Neural crest cell (in vitro differentiated cells): Measurements from ENCODE around the gene TMBIM4. TPM values are rescaled to one million over a fixed set of nuclear protein-coding genes. Genes with fewer than 3 reads are reported as not detected.

Source experiments
- DNase-seq: peaks from one replicate; pipeline ENCODE4 v3.0.0; 2021; ENCODE audit warnings: low read depth, mixed read lengths, low spot score
- H3K27ac Mint-ChIP-seq: one replicate; pipeline ENCODE4 v1.8.0; 2021; ENCODE audit warnings: mild to moderate bottlenecking, mixed read lengths; ENCODE audit not compliant: unreplicated experiment
- H3K27me3 Mint-ChIP-seq: 2 replicates; pipeline ENCODE4 v1.8.0; 2021; ENCODE audit warnings: low read depth, mild to moderate bottlenecking, mixed read lengths
- H3K36me3 Mint-ChIP-seq: 2 replicates; pipeline ENCODE4 v1.8.0; 2021; ENCODE audit warnings: low read depth, mild to moderate bottlenecking, mixed read lengths
- H3K4me1 Mint-ChIP-seq: 2 replicates; pipeline ENCODE4 v1.8.0; 2021; ENCODE audit warnings: mixed read lengths
- H3K4me3 Mint-ChIP-seq: one replicate; pipeline ENCODE4 v1.8.0; 2021; ENCODE audit warnings: mild to moderate bottlenecking, mixed read lengths
- H3K9me3 Mint-ChIP-seq: 2 replicates; pipeline ENCODE4 v1.8.0; 2021; ENCODE audit warnings: mixed read lengths
- total RNA-seq: library from RNA; stranded (reverse); gene quantifications from 2 replicates; pipeline ENCODE4 v1.2.1, GENCODE V29; 2021
- TF ChIP-seq, protein P1 (sequence below): fragments of 200-600 bp; sonication (generic); conservative IDR thresholded peaks from 2 replicates; pipeline ENCODE4 v1.5.0; 2021; ENCODE audit warnings: antibody characterized with exemption, mild to moderate bottlenecking

TMBIM4 gene
- total RNA-seq, 1 donor from 2014 or later, result 27.2 TPM

DNA sequence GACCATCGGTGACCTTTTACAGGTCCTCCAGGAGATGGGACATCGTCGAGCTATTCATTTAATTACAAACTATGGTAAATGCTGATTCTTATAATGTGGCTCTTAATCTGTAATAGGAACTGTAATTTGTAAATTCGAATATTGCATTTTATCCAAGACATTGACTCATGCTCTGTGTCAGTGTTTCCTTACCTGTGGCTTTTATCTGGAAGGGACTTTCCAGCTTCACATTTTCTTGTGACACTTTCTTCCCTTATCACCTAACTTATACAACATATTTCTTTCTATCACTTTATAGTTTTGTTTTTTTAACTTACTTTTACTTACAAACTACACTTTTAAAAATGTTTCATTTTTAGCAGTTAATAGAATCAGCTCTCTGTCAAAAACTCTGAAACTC is 34.0 kb upstream of the TMBIM4 start:
- peaks cover 10% of the 10 kb centered on the region for H3K9me3 Mint-ChIP-seq
- no peak overlapping the region for H3K27ac Mint-ChIP-seq
- TF ChIP-seq, protein P1, sequence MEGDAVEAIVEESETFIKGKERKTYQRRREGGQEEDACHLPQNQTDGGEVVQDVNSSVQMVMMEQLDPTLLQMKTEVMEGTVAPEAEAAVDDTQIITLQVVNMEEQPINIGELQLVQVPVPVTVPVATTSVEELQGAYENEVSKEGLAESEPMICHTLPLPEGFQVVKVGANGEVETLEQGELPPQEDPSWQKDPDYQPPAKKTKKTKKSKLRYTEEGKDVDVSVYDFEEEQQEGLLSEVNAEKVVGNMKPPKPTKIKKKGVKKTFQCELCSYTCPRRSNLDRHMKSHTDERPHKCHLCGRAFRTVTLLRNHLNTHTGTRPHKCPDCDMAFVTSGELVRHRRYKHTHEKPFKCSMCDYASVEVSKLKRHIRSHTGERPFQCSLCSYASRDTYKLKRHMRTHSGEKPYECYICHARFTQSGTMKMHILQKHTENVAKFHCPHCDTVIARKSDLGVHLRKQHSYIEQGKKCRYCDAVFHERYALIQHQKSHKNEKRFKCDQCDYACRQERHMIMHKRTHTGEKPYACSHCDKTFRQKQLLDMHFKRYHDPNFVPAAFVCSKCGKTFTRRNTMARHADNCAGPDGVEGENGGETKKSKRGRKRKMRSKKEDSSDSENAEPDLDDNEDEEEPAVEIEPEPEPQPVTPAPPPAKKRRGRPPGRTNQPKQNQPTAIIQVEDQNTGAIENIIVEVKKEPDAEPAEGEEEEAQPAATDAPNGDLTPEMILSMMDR, result no peak
- no peaks in the 10 kb centered on the region for H3K4me1 Mint-ChIP-seq
- DNase-seq, result no peak
- H3K36me3 Mint-ChIP-seq, result no peaks in the 10 kb centered on the region
- H3K27me3 Mint-ChIP-seq, result peaks cover 6% of the 10 kb centered on the region
- no peak overlapping the region for H3K4me3 Mint-ChIP-seq

DNA sequence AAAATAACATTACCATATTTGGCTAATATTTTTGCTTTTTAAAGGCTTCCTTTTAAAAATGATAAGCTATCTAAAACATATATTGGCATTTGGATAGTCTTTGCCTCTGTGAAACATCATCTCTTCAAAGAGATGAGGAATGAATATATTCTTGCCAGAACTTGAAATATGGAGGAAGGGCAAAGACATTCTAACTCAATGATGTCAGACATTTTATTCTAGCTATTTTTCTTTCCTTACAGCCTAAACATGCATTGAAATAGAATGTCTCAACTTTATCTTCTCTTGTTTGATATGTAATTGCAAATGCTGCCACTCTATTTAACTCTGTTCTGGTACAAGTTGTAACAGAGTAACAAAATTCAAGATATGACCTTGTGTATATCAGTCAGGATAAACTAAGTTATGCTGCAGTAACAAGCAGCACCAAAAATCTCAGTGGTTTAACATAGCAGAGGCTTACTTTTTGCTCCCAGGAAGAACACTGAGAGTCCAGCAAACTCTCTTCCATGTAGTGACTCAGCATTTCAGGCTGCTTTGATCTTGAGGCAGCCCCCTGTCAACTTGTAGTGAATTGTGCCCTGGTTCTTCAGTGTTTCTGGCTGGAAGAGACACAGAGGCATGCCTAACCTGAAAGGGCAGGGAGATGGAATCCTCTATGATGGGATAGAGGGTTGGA is 30.2 kb upstream of the TMBIM4 start:
- no peak overlapping the region for H3K27ac Mint-ChIP-seq
- peaks cover 8% of the 10 kb centered on the region for H3K27me3 Mint-ChIP-seq
- no peaks in the 10 kb centered on the region for H3K36me3 Mint-ChIP-seq

DNA sequence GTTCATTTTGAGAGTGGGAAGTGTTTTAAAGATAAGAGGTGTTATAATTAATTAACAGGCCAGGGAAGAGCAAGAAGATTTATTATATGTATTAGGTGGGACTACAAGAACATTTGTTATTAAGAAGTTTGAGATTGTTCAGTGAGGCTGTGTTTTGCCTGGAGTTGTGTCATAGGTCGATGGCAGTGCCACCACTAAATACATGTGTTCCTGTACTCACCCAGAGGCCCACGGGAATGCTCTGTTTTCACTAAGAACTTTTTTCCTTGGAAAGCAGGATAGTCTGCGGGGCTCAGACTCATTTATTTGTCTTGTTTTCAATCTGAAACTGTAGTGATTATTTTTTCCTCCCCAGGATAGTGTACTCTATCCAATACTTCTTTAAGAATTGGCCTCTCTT is 29.3 kb upstream of the TMBIM4 start:
- no peak overlapping the region for H3K27ac Mint-ChIP-seq
- H3K9me3 Mint-ChIP-seq, result peaks cover 6% of the 10 kb centered on the region
- H3K27me3 Mint-ChIP-seq, result peaks cover 11% of the 10 kb centered on the region
- DNase-seq, result no peak
- no peaks in the 10 kb centered on the region for H3K4me1 Mint-ChIP-seq
- no peaks in the 10 kb centered on the region for H3K36me3 Mint-ChIP-seq
- H3K4me3 Mint-ChIP-seq, result no peak overlapping the region
- TF ChIP-seq, protein P1, result no peak

More for the DNA sequence above, 30.2 kb upstream of the TMBIM4 start:
- DNase-seq, result no peak
- H3K9me3 Mint-ChIP-seq, result peaks cover 6% of the 10 kb centered on the region
- no peaks in the 10 kb centered on the region for H3K4me1 Mint-ChIP-seq
- TF ChIP-seq, protein P1, result no peak
- no peak overlapping the region for H3K4me3 Mint-ChIP-seq

GRCh38 chr12:66197495-66197921 is 27.7 kb upstream of the TMBIM4 start:
- H3K27me3 Mint-ChIP-seq, result peaks cover 9% of the 10 kb centered on the region
- H3K4me1 Mint-ChIP-seq, result no peaks in the 10 kb centered on the region
- H3K4me3 Mint-ChIP-seq, result no peak overlapping the region
- peaks cover 6% of the 10 kb centered on the region for H3K9me3 Mint-ChIP-seq
- no peaks in the 10 kb centered on the region for H3K36me3 Mint-ChIP-seq
- TF ChIP-seq, protein P1, result no peak
- H3K27ac Mint-ChIP-seq, result no peak overlapping the region
- no peak for DNase-seq

DNA sequence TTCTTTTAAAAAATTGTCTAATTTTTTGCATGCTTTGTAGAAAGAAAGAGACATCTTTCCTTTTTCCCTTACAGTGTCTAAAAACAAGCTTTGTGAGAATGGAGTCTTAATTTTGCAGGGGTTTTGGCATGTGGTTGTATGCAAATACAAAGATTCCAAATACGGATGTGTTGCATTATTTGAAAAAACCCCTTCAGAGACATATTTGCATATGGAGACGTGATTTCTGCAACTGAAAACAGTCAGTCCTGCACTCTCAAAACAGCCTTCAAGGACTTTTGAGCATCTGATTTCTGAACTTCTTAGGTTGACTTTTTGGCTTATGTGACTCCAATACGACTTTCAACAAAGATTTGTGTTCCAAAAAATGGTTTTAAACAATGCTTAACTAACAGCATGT is 27.0 kb upstream of the TMBIM4 start:
- H3K36me3 Mint-ChIP-seq, result no peaks in the 10 kb centered on the region
- H3K4me3 Mint-ChIP-seq, result no peak overlapping the region
- TF ChIP-seq, protein P1, result no peak
- H3K9me3 Mint-ChIP-seq, result peaks cover 6% of the 10 kb centered on the region
- no peak overlapping the region for H3K27ac Mint-ChIP-seq
- DNase-seq, result no peak
- no peaks in the 10 kb centered on the region for H3K4me1 Mint-ChIP-seq
- H3K27me3 Mint-ChIP-seq, result peaks cover 7% of the 10 kb centered on the region
